Cardiac septum (tissue), 1 donor: ENCODE measurements around the gene WDFY1. TPM values are rescaled to one million over a fixed set of nuclear protein-coding genes. Genes with fewer than 3 reads are reported as not detected.
A peak's percentile ranks its signal among the peaks of the same experiment; 100 is the strongest.

Experiments used
- DNase-seq: peaks from one replicate; pipeline ENCODE4 v3.0.0-alpha.2; 2020; ENCODE audit warnings: low spot score
- intact Hi-C: fragments of 100-400 bp; cut with DNase I; formaldehyde crosslinking; loops from one replicate; pipeline ENCODE4 v1.14.0; 2022
- long read RNA-seq: library from polyadenylated mRNA; unstranded; transcript quantifications from one replicate; pipeline ENCODE4 v2.0.0, GENCODE V29; 2021
- total RNA-seq: library from RNA; stranded (reverse); fragmentation: NEBNext Ultra II Directional; extraction: Animal tissue kit (Norgen Biotek cat#: 25700); gene quantifications from one replicate; pipeline ENCODE4 v1.2.1, GENCODE V29; 2021
- donor health status: DM: no; HTN: no; CAD: no.

The WDFY1 gene, protein sequence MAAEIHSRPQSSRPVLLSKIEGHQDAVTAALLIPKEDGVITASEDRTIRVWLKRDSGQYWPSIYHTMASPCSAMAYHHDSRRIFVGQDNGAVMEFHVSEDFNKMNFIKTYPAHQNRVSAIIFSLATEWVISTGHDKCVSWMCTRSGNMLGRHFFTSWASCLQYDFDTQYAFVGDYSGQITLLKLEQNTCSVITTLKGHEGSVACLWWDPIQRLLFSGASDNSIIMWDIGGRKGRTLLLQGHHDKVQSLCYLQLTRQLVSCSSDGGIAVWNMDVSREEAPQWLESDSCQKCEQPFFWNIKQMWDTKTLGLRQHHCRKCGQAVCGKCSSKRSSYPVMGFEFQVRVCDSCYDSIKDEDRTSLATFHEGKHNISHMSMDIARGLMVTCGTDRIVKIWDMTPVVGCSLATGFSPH
- total RNA-seq = 16.4 TPM
- long read RNA-seq, full-length matches to known transcripts = 9 of 19 reads
- long read RNA-seq, partial matches to known transcripts = 1 of 19 reads
- long read RNA-seq, other reads (novel, unspliced or antisense) = 9 of 19 reads

DNA sequence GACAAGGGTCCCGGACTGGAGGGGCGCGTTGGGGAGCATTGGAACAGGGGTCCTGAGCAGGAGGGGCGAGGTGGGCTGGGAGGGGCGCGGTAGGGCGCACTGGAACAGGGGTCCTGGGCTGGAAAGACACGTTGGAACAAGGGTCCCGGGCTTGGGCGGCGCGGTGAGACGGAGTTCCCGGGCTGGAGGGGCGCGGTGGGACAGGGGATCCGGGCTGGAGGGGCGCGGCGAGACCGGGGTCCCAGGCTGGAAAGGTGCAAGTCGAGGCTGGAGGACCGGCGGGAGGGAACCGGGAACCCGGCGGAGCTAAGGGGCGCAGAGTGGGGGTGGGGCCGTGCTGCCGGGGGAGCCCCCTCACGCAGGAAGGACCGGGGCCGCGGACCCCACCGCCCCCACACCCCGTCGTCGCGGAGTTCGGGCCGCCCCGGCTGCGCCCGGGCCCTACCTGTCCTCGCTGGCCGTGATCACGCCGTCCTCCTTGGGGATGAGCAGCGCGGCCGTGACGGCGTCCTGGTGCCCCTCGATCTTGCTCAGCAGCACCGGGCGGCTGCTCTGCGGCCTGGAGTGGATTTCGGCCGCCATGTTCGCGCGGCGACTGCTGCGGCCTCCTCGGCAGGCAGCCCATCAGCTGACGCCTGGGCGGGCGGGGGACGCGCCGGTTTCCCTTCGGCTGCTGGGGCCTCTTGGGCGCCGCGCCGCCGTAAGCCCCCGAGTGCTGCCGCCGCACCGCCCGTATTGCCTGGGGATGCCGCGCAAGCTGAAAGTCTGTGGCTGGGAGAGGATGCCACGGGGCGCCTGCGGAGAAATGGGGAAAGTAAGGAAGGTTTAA is at the start of gene WDFY1:
TSS of gene WDFY1 (minus strand) at position 633 of the 829 bp plus-strand sequence. CDS start at position 582, 51 bp downstream.
- peak; percentile 94 for DNase-seq
- intact Hi-C loops = loop anchor here (1.0 to 5.0 kb wide), 2 partner anchors 12 to 108 kb away; partner anchors contain the start of genes AP1S3 and MRPL44

DNA sequence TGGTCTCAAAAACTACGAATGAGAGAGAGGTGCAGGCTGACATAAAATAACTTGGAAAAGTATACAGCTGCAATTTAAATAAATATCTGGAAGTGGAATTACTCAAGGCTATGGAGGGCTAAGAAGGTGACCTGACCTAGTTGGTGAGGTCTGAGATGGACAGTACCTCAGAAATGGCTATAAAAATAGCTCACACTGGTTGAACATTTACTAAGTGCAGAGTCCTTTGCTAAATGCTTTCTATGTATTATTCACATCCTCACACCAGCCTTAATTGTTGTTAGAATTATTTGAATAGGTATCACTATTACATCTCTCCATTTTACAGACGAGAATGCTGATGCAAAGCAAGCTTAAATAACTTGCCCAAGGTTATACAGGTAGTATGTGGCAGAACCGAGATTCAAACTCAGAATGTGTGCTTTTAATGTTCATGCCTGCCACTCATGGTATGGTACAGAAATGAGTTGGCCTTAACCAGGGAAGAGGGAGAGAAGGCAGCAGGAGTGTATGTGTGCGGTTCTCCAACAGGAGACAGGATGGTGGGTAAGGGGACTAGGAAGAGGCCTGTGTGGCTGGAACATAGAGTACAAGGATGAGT is 49.5 kb upstream of the WDFY1 start:
- DNase-seq = no peak
- intact Hi-C loops = loop anchor here (10.0 kb wide), 1 partner anchor 150 kb away; no protein-coding TSS in a partner anchor

DNA sequence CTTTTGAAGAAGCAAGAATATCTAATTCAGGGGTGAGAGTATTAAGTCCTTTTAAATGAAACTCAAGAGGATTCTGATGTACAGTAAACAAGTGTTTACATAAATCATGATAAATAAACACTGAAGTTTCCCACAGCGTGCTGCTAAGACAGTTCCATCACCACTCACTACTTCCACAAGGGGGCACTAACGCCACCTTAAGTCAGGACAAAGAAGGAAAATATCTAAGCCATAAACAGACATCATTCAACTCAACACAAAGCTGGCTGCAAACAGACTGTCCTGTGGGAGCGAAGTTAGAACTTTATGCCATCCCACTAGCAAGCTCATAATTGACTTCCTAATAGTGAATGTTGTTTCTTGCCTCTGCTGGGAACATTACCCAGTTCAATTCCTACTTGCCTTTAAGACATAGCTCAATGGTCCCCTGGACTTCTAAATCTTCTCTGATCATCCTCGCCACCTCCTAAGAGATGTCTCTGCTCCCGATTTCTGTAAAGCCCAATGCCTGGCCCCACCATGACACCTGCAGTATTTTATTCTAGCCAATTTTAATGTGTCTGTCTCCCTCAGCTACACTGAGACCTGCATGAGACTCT is 48.6 kb upstream of the WDFY1 start:
- intact Hi-C loops = loop anchor here (1.0 to 10.0 kb wide), 2 partner anchors 151 to 291 kb away; no protein-coding TSS in a partner anchor
- DNase-seq = no peak

DNA sequence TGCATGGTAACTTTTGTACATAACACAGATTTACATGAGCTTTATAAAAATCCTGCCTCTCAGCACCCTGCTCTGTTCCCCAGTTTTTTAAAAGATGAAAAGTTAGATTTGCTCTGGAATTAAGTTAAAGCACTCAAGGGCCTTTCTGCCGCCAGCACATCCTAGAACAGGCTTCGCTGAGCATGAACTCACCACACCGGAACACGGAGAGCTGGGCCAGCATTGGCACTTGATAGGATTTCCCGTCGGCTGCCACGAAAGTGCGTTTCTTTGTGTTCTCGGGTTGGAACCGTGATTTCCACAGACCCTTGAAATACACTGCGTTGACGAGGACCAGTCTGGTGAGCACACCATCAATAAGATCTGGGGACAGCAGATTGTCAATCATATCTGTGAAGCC is 46.5 kb upstream of the WDFY1 start:
- no peak for DNase-seq
- intact Hi-C loops = loop anchor here (10.0 kb wide), 1 partner anchor 153 kb away; no protein-coding TSS in a partner anchor

DNA sequence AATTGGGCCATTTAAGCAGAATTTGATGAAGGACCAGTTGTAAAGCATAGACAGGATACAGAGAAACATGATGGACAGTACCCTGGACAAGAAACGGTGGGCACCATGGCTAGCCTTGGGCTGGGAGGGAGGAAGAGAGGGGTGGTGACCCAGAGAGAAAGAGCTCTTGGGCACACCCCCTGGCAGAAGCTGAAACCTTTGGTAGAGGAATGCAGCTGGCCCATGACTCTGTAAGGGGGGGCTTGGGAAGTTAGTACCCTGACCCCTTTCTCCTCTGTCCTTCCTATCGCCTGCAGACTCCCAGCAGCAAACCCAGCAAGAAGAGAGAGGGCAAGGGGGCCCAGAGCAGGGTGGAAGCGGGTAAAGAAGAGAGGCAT is 44.7 kb upstream of the WDFY1 start:
- no peak for DNase-seq
- intact Hi-C loops = loop anchor here (10.0 kb wide), 1 partner anchor 155 kb away; no protein-coding TSS in a partner anchor

DNA sequence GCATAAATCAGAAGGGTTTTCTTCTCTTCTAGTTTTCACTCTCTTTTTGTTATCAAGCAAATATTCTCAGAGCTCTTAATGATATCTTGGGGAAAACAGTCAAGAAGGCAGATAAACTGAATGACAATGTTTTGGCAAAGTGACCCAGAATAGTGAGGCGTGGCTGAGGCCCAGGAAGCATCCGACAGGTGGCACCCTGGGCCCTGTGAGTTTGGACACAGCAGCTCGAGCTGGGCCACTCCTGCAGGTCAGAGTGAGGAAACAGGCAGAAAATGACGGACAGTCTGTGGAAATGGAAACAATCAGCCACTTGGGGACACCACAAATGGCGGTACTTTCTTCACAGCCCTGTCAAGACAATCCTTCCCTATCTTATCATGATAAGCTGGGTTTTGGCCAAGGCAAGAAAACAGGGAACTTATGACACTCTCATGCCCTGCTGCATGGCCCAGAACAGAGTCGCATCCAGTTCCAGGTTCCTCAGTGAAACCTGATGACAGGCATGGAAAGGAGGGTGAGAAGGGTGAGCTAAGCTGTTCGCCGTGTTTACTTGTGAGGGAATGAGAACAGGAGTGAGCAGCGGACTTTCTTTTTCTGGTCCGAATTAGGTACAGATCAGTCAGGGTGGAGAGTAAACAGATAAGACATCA is 44.2 kb upstream of the WDFY1 start:
- intact Hi-C loops = no loop called here
- no peak for DNase-seq

DNA sequence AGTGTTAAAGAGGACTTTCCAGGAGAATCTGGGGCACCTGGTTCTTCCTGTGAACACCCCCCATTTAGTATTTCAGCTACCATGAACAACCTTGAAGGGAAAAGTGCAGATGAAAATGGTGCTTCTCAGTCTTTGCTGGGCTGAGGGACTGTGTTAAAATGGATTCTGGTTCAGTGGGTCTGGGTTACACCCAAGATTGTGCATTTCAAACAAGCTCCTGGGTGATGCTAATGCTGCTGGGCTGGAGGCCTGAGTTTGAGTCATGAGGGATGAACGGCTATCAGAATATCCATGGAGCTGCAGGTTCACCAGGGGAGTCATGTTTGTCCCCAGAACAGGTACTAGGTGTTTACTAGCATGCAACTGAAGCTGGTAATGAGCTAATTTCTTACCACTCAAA is 36.1 kb upstream of the WDFY1 start:
- intact Hi-C loops = no loop called here
- DNase-seq = no peak

DNA sequence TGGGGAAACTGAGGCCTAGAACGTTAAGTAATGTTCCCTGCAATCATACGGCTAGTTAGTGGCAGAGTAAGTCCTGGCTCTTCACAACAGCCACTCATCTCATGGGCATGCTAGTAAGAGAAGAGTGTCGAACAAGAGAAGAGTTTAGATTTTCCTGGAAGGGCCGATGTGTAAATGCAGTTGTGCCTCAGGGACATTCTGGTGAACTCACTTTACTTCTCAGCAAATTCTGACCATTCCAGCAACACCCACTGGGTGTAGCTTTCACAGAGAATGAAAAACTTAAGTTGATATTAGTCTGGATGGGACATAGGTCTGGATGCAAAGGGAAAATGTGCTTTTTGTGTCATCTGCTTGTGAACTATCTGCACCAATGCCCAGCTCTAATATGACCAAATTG is 35.7 kb upstream of the WDFY1 start:
- intact Hi-C loops = no loop called here
- no peak for DNase-seq

DNA sequence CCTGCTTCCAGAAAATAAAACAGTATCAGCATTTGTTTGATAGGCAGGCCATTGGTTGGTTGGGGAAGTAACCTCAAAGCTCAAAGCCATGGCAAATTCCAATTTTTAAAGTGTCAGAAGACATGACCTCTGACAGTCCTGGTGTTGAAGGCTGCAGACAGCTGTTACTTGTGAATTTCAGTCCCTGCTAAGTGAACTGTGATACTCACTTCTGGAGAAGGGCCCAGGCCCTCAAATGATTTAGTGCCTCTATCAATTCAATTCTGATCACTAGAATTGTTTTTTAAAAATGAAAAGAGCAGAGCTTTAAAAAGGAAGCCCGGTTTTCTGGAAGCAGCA is 35.2 kb upstream of the WDFY1 start:
- intact Hi-C loops = no loop called here
- DNase-seq = no peak

DNA sequence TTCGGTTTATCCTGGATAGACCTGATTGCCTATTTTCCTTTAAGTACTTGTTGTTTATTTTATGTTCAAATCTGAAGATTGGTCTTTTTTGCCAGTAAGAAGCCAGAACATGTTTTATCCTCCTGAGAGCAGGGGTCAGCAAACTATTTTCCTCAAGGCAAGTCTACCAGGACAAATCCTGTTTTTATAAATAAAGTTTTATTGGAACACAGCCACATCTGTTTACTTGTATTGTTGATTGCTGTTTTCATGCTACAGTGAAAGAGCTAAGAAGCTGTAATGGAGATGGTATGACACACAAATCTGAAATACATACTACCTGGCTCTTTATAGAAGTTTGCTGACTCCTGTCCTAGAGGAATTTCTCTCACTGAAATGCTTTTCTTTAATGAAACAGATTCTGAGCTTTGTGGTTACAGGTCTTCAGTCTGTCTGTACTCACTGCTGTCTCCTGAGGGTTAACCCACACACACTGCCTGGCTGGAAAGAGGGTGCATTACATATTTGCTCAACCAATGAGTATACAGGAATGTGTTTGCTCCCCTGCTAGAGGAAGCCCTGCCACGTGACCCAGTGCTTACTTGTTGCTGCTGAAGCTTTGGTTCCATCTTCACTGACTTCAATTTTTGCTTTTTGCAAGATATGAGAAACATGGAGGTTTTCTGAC is 34.7 kb upstream of the WDFY1 start:
- DNase-seq = no peak
- intact Hi-C loops = no loop called here

DNA sequence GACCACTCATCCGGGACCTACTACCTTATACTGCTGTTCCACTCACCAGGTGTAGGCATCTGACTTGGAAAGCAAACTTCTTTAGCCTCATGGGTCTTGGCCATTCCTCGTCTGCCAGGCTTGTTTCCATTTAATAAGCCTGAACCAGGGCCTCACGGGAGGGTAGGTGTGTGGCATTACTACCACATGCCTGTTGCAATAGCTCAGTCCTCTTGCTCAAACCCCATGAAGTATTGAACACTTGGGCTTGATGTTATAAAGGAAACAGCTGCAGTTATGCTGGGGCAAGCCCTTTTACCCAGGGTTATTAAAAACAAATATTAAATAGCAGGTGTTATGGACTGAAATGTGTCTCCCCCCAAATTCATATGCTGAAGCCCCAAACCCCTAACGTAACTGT is 33.3 kb upstream of the WDFY1 start:
- DNase-seq = no peak
- intact Hi-C loops = no loop called here

DNA sequence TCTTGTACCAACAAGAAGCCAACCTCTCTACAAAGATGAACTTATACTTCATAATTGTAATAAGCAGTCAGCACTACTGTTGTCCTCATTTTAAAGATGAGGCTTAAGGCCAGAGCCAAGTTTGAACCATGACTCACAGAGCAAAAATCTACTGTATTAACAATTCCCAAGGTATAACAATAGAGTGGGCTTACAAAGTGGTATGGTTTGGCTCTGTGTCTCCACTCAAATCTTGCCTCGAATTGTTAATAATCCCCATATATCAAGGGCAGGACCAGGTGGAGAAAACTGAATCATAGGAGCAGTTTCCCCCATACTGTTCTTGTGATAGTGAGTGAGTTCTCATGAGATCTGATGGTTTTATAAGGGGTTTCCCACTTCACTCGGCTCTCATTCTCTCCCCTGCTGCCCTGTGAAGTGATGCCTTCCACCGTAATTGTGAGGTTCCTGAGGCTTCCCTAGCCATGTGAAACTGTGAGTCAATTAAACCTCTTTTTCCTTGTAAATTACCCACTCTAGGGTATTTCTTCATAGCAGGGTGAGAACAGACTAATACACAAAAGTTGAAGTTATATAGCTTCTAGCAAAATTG is 31.6 kb upstream of the WDFY1 start:
- intact Hi-C loops = no loop called here

DNA sequence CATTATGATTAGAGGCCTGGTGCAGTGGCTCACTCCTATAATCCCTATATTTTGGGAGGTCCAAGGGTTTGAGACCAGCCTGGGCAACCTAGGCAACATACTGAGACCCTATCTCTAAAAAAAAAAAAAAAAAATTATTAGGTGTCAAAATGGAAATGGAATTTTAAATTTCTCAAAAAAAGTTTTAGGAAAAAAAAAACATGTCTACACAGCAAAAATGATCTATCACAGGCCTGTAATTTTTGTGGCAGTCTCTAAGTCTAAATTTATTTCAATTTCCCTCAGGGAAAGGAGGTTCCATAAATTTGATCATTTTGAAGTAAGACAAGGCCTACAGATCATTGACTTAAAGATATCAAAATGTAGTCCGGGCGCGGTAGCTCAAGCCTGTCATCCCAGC is 28.5 kb upstream of the WDFY1 start:
- intact Hi-C loops = no loop called here
- DNase-seq = no peak

More for the DNA sequence above, 31.6 kb upstream of the WDFY1 start:
- DNase-seq = no peak

DNA sequence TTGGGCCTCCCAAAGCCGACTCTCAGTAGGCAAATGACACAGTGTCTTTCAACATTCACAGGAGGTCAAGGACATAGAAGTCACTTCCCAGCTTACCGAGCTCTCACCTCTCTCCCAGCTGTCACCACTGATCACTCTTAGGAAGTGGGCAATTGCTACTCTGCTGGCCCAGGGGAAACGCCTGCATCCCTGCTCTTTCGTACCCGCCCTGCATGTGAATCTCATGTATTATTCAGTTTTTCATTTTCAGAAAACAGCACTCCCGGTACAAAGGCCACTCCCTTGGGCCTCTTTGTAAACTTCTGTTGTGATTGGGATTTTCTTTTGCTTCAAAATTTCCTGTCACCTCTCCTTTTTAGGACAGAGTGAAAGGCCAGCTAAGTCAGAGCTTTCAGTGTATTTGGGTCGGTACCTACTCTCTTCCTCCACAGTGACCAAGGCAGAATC is 27.5 kb upstream of the WDFY1 start:
- intact Hi-C loops = no loop called here
- no peak for DNase-seq

DNA sequence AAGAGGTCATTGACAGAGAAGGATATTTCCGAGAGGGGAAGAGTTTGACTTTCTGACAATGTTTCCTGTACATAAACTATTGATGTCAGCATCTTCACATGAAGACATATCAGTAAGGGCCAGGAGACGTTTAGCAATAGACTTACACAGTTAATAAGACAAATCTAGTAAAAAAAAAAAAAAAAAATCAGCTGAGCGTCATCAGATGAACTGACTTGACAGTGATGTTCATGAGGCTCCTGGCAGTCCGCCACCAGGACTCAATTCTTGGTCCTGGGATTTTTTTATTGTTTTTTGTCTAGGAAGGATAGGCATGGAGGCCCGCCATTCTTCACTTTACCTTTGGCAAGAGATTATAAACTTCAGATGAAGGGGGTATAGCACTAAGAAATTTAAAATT is 26.6 kb upstream of the WDFY1 start:
- no peak for DNase-seq
- intact Hi-C loops = loop anchor here (2.0 kb wide), 1 partner anchor 313 kb away; no protein-coding TSS in a partner anchor

DNA sequence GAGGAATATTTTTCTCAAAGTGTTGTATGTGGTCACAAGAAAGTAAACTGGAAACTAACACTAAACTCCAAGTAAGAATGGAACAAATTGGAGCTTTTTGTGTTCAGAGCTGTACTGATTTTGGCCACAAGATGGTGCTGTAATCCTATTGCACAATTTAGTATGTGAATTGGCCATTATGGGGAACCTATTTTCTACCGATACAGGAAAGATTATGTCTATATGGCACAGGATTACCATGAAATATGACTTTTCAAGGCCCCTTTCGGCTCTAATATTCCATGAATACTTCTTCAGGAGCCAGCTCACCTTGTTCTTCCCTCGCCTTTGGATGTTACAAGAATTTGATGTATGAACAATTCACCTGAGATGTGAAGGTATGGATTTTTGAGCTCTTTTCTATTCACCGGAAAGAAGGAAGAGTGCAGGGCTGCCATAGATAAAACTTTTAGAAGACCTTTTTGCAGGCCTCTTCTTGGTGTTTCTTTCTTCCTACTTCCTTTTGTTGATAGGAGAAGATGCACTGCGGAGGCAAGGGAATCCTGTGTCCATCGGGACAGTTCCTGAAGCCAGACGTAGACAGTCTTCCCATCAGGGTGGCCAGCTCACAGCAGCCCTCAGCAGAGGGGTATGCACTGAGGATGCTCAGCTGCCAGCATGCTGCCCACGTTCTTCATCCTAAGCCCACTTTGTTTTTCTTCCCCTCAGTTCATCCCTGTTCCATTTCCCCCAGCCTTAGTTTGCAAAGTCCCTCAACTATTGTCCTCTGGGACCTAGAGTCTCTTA is 25.4 kb upstream of the WDFY1 start:
- intact Hi-C loops = loop anchor here (2.0 kb wide), 1 partner anchor 314 kb away; no protein-coding TSS in a partner anchor
- DNase-seq = no peak

DNA sequence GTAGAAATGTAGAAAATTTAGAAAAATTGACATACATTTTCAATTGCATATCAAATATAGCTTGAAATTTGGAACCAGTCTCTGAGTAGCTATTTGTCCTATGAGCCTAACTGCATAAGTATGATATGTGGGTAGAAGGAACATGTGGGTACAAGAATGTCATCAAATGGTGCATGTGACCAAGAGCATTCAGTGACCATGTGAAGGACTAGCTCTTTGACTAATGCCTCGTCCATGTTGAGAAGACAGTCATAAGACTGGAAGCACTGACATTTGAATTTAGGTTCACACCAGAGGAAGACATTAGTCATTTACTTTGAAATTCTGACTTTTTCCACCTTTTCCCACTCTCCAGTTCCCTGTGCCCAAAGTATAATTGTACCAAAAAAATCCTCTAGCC is 24.7 kb upstream of the WDFY1 start:
- no peak for DNase-seq
- intact Hi-C loops = loop anchor here (2.0 kb wide), 1 partner anchor 315 kb away; no protein-coding TSS in a partner anchor
